Measurements from ENCODE around the gene MAP2K3.
"Not testable (repeated sequence)": the region's sequence is repeated elsewhere in the genome, so short reads cannot be mapped to it uniquely, and the experiment has no call there.

DNA sequence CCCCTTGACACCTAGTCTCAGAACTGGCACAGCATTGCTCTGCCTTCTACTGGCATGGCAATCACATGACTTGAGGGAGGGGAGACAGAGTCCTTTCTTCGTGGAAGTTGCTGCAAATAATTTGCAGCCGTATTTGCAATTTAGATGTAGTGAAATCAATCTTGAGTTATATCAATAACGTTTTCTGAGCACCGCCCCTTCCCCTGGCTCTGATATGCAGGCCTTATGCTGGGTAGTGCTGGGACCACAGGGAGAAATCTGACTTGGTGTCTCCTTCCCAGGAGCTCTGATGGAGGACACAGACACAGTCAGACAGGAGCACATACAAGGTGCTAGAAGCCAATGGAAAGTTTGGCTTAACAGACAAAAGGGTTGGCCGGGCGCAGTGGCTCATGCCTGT, 55.9 kb downstream of the MAP2K3 start:
- not testable (repeated sequence) for TF ChIP-seq EZH2 (IDR thresholded peaks at IDR 0.05; ENCODE audit: borderline replicate concordance, low read depth, low read length, severe bottlenecking); POLR2A (IDR thresholded peaks at IDR 0.05; ENCODE audit: low read depth, low read length); POLR2AphosphoS5 (IDR thresholded peaks at IDR 0.05; ENCODE audit: insufficient read depth, low read depth, low read length); FOS (IDR thresholded peaks at IDR 0.05; ENCODE audit: borderline replicate concordance, insufficient read depth, low read length); JUN (IDR thresholded peaks at IDR 0.05; ENCODE audit: borderline replicate concordance, insufficient read depth, insufficient read length, low read depth)
- TF ChIP-seq, protein P1, sequence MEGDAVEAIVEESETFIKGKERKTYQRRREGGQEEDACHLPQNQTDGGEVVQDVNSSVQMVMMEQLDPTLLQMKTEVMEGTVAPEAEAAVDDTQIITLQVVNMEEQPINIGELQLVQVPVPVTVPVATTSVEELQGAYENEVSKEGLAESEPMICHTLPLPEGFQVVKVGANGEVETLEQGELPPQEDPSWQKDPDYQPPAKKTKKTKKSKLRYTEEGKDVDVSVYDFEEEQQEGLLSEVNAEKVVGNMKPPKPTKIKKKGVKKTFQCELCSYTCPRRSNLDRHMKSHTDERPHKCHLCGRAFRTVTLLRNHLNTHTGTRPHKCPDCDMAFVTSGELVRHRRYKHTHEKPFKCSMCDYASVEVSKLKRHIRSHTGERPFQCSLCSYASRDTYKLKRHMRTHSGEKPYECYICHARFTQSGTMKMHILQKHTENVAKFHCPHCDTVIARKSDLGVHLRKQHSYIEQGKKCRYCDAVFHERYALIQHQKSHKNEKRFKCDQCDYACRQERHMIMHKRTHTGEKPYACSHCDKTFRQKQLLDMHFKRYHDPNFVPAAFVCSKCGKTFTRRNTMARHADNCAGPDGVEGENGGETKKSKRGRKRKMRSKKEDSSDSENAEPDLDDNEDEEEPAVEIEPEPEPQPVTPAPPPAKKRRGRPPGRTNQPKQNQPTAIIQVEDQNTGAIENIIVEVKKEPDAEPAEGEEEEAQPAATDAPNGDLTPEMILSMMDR (IDR thresholded peaks at IDR 0.05; ENCODE audit: extremely low read depth in 1 of 2, insufficient read depth in 1 of 2, low read depth in 1 of 2, low read length in 2 of 2) = not testable (repeated sequence)
- TF ChIP-seq, protein P2, sequence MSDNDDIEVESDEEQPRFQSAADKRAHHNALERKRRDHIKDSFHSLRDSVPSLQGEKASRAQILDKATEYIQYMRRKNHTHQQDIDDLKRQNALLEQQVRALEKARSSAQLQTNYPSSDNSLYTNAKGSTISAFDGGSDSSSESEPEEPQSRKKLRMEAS (IDR thresholded peaks at IDR 0.05; ENCODE audit: insufficient read depth, insufficient read length) = not testable (repeated sequence)

Data from endothelial cell of umbilical vein (primary cell).